ENCODE measurements around the gene PVR. TPM values are rescaled to one million over a fixed set of nuclear protein-coding genes. Genes with fewer than 3 reads are reported as not detected.

PVR gene
- polyA plus RNA-seq, 1 of the 3 experiments (the other 2 are of a cell fraction): 90.8 TPM

GRCh38 chr19:44705502-44706010, 61.8 kb downstream of the PVR start:
- Histone ChIP-seq H3K9ac (no peak overlapping the region), H3K4me3 (ENCODE audit: low read depth in 2 of 2, low read length in 1 of 2) (no peak overlapping the region), H3K36me3 (replicated peaks in 1 of 2; ENCODE audit: control insufficient read depth in 1 of 2, insufficient read depth in 2 of 2, low read length in 1 of 2) (no peaks in the 10 kb centered on the region), H3K9me3 (no peaks in the 10 kb centered on the region), H3K27ac (ENCODE audit: low read depth in 2 of 2, low read length in 1 of 2) (no peak overlapping the region), H3F3A (replicated peaks; ENCODE audit: insufficient read depth) (peaks cover 6% of the 10 kb centered on the region), H3K79me2 (ENCODE audit: insufficient read depth) (no peaks in the 10 kb centered on the region), H4K20me1 (ENCODE audit: insufficient read depth) (no peaks in the 10 kb centered on the region), H3K27me3 (ENCODE audit: insufficient read depth) (no peaks in the 10 kb centered on the region), H3K4me1 (ENCODE audit: control insufficient read depth in 1 of 2, insufficient read depth in 2 of 2, low read depth in 1 of 2, low read length in 1 of 2) (no peaks in the 10 kb centered on the region), H3K9me2 (no peaks in the 10 kb centered on the region), H2AFZ (ENCODE audit: low read depth) (no peak overlapping the region), H3K4me2 (no peak overlapping the region)
- TF ChIP-seq ZBTB33 (IDR thresholded peaks at IDR 0.05; ENCODE audit: borderline replicate concordance, low read depth): no peak
- no peak for TF ChIP-seq MXI1 (IDR thresholded peaks at IDR 0.05; ENCODE audit: low read depth, low read length)
- TF ChIP-seq, protein P1, sequence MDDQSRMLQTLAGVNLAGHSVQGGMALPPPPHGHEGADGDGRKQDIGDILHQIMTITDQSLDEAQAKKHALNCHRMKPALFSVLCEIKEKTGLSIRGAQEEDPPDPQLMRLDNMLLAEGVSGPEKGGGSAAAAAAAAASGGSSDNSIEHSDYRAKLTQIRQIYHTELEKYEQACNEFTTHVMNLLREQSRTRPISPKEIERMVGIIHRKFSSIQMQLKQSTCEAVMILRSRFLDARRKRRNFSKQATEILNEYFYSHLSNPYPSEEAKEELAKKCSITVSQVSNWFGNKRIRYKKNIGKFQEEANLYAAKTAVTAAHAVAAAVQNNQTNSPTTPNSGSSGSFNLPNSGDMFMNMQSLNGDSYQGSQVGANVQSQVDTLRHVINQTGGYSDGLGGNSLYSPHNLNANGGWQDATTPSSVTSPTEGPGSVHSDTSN (IDR thresholded peaks at IDR 0.05): no peak
- no peak for TF ChIP-seq GABPA (IDR thresholded peaks at IDR 0.05; ENCODE audit: low read depth)
- no peak for TF ChIP-seq RAD21 (IDR thresholded peaks at IDR 0.05; ENCODE audit: low read length)
- no peak for TF ChIP-seq EZH2phosphoT487 (IDR thresholded peaks at IDR 0.05; ENCODE audit: borderline replicate concordance, low read depth)
- no peak for TF ChIP-seq USF2 (IDR thresholded peaks at IDR 0.05; ENCODE audit: borderline replicate concordance, low read depth, low read length)
- TF ChIP-seq TAF1 (IDR thresholded peaks at IDR 0.05; ENCODE audit: borderline replicate concordance, low read depth, low read length): no peak
- TF ChIP-seq ELF1 (IDR thresholded peaks at IDR 0.05): no peak
- TF ChIP-seq TCF12 (IDR thresholded peaks at IDR 0.05): no peak
- TF ChIP-seq, protein P2, sequence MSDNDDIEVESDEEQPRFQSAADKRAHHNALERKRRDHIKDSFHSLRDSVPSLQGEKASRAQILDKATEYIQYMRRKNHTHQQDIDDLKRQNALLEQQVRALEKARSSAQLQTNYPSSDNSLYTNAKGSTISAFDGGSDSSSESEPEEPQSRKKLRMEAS (IDR thresholded peaks at IDR 0.05; ENCODE audit: low read depth): no peak
- no peak for TF ChIP-seq CHD2 (IDR thresholded peaks at IDR 0.05; ENCODE audit: low read length, partially characterized antibody)
- no peak for TF ChIP-seq RCOR1 (IDR thresholded peaks at IDR 0.05; ENCODE audit: low read length)
- TF ChIP-seq FOSL2 (IDR thresholded peaks at IDR 0.05; ENCODE audit: borderline replicate concordance, low read depth): no peak
- TF ChIP-seq, protein P3, sequence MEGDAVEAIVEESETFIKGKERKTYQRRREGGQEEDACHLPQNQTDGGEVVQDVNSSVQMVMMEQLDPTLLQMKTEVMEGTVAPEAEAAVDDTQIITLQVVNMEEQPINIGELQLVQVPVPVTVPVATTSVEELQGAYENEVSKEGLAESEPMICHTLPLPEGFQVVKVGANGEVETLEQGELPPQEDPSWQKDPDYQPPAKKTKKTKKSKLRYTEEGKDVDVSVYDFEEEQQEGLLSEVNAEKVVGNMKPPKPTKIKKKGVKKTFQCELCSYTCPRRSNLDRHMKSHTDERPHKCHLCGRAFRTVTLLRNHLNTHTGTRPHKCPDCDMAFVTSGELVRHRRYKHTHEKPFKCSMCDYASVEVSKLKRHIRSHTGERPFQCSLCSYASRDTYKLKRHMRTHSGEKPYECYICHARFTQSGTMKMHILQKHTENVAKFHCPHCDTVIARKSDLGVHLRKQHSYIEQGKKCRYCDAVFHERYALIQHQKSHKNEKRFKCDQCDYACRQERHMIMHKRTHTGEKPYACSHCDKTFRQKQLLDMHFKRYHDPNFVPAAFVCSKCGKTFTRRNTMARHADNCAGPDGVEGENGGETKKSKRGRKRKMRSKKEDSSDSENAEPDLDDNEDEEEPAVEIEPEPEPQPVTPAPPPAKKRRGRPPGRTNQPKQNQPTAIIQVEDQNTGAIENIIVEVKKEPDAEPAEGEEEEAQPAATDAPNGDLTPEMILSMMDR (IDR thresholded peaks at IDR 0.05): no peak
- TF ChIP-seq, protein P4, sequence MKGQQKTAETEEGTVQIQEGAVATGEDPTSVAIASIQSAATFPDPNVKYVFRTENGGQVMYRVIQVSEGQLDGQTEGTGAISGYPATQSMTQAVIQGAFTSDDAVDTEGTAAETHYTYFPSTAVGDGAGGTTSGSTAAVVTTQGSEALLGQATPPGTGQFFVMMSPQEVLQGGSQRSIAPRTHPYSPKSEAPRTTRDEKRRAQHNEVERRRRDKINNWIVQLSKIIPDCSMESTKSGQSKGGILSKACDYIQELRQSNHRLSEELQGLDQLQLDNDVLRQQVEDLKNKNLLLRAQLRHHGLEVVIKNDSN (IDR thresholded peaks at IDR 0.05; ENCODE audit: borderline replicate concordance, low read depth): no peak
- TF ChIP-seq GATA2 (CRISPR knock-in tag; IDR thresholded peaks at IDR 0.05): no peak
- ChIA-PET CTCF (interaction anchor here (1.2 to 1.7 kb wide), 4 partner anchors 16 to 78 kb away, joined by 3 to 8 read pairs (median 4); no protein-coding TSS in a partner anchor), POLR2A (no interaction called here)
- no peak for DNase-seq
- 81% methylated on average over 7 of the region's 12 CpGs for WGBS (ENCODE audit: low lambda C conversion rate)

All from SK-N-SH (cell line).